NCI-H82 (cell line): Measurements from ENCODE around the gene ZBTB40.
A peak's percentile ranks its signal among the peaks of the same experiment; 100 is the strongest.

Source experiments
- DNase-seq: peaks from one replicate; lab custom pipeline; 2025; lab: John Stamatoyannopoulos, UW

Gene ZBTB40

DNA sequence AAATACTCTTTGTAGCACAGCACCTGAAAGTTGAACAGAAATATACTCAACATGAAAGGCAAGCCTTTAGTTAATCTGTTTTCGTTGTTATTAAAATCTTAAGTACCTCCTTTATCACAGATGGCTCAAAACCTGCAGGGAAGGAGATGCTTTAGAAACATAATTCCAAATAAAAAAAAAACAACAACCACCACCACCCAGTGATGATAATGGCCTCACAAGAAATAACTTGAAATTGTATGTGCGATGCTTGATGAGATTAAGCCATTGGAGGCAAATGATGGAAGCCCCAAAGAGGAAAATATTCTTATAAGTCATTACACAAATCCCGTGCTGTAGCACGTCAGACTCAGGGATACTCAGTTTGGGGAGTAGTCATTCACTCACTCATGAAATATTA lies 24.9 kb upstream of the ZBTB40 start:
- no peak for DNase-seq

GRCh38 chr1:22428672-22429071 lies 23.0 kb upstream of the ZBTB40 start:
- peak; percentile 77 for DNase-seq

DNA sequence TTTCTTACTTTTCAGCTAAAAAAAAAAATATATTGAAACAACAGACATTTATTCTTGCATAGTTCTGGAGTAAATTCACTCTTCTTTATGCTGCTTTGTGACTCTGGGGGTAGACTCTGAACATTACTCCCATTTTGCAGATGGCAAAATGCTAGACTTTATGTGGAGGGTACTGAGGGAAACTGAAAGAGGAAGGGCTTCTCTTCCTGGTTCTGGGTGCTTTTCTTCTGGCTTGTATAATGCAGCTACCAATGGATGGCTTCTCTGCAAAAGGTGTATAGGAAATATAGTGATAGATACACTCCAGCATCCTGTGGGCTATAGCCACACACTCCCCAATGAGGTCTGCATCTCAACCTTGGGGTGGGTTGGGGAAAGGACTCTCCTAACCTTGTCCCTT lies 19.7 kb upstream of the ZBTB40 start:
- DNase-seq: no peak

GRCh38 chr1:22434717-22435116 lies 16.9 kb upstream of the ZBTB40 start:
- no peak for DNase-seq

DNA sequence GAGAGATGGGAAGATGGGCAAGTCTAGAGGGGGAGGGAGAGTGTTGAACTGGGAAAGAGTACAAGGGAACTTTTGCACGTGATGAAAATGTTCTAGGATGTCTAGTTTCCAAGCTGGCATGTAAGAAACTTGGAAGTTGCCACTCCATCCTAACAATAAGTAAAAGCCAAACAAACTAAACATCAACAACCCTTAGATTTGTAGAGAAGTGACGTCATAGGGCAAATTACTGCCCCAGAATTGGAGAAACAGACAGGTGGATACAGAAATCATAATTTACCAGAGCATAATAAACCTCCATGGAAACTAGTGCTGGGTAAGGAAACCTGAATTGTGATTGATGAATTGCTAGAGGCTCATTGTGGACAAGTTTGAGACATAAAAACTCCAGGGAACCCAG lies 14.7 kb upstream of the ZBTB40 start:
- DNase-seq: no peak

DNA sequence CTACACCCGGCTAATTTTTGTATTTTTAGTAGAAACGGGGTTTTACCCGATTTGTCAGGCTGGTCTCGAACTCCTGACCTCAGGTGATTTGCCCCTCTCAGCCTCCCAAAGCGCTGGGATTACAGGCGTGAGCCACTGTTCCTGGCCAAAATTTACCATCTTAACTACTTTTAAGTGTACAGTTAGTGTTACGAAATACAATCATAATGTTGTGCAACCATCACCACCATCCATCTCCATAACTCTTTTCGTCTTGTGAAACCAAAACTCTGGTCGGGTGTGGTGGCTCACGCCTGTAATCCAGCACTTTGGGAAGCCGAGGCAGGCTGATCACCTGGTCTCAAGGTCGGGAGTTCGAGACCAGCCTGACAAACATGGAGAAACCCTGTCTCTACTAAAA lies 14.1 kb upstream of the ZBTB40 start:
- no peak for DNase-seq

GRCh38 chr1:22440582-22440981 lies 11.1 kb upstream of the ZBTB40 start:
- DNase-seq: no peak

DNA sequence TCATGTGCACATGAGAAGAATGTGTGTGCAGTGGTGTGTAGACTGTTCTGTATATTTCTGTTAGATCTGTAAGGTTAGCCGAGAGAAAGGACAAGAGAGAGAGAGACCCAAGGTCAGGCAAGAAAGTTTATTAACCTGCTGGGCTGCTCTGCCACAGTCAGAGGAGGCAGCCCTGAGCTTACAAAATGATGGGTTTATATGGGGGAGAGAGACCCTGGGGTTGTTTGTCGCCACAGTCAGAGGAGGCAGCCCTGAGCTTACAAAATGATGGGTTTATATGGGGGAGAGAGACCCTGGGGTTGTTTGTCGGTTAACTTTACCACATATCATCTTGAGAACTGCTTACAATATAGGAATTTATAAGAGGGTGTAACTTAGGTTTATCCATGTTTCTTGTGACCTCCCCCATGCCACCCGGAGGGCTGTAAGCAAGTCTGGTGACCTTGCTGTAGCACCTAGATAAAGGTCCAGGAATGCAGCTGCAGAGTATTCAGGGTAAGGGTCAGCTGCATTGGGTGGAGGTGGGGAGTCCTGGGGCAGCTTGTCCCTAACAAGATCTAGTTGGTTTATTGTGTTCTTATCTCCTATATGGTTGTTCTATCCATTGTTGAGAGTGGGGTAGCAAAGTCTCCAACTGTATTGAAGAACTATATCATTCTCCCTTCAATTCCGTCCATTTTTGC lies 9.3 kb upstream of the ZBTB40 start:
- DNase-seq: no peak

DNA sequence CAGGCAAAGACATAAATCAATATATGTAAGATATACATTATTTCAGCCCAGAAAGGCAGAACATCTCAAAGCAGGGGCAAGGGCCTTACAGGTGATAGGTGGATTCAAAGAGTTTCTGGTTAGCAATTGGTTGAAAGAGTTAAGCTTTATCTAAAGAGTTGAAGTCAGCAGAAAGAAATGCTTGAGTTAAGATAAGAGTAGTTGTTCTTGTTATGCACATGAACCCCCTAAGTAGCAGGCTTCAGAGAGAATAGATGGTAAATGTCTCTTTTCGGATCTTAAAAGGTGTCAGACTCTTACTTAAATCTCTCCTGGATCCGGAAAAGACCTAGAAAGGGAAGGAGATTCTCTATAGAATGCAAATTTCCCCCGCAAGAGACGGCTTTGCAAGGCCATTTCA lies 8.3 kb upstream of the ZBTB40 start:
- DNase-seq: no peak

DNA sequence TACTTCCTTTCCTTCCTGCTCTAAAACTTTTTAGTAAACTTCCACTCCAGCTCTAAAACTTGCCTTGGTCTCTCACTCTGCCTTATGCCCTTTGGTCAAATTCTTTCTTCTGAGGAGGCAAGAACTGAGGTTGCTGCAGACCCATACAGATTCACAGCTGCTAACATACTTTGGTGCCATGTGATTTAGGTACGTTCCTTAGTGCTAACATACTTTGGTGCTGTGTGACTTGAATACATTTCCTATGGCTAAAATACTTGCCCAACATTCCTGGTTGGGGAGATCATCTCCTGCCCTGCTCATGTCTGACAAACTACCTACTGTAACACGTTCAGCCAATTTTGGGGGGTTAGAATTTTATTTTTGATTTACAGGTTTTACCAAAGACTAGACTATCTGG lies 6.8 kb upstream of the ZBTB40 start:
- no peak for DNase-seq

DNA sequence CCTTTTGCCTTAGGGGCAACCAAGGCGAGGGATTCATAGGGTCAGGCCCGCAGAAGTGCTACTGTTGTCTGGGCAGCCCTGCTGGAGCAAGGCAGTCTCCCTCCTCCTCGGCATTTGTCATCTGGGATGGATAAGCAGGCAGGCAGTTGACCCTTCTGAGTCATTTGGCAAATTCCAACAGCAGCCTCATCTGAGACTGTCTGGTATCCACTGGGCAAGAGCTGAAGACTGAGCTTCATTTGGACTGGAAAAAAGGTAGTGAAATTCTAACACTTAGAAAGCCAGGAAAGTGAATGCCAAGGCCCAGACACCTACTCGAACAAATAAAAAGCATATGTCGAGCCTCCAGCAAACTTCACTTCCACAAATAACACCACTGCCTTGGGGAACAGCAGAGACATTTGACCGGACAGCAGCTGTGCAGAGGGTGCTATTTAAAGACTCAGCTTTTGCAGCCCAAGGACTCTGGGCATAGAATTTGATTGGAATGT lies 4.0 kb upstream of the ZBTB40 start:
- no peak for DNase-seq

- DNase-seq: peak; percentile 49
Observed at GRCh38 chr1:22449636-22450035, 2.0 kb upstream of the ZBTB40 start.

DNA sequence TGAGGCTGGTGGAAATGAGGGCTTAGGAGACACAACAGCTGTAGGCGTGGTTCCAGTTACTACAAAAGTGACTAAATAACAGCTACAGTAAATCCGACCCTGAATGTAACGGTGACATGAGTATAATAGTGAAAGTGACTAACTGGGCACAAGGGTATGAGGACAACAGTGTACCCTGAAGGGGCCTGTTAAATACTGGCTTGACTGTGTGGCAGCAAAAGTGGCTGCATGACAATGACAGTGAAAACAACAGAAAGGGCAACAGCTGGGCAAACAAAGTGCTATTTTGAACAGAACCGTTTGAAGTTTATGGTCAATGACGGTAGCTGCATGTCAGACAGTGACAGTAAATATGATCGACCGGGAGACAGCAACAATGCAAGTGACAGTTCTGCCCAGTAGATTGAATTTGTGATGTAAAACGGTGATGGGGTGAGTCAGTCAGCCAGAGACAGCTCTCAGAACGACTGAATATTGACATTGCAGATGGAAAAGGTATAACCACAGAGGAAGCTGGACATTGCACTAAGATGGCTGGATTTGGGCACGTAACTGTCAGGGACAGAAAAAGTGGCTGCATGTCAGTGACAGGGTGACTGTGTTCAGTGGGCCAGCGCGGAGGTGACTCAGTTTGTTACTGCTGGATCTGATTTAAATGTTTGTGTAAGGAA lies 1.2 kb upstream of the ZBTB40 start:
- DNase-seq: no peak

DNA sequence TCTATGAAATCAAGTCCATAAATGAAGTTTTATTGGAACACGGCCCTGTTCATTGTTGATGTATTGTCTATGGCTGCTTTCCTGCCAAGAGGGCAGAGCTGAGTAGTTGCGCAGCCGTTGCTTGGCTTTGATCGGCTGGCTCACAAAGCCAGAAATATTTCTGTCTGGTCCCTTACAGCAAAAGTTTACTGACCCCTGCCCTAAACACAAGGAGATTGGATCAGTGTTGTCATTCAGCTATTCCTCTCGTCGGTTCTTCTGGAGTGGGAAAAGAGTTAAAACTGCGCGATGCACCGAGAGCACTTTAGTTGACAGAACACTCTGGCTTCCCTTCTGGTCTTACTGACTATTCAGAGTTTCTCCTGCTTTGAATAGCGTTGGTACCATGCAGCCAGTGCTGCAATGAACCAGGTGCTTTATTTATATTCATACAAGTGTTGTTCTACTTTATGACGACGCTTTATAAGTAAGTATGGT lies 868 bp downstream of the ZBTB40 start:
- peak; percentile 69 for DNase-seq

GRCh38 chr1:22453181-22453580 lies 1.5 kb downstream of the ZBTB40 start:
- no peak for DNase-seq

DNA sequence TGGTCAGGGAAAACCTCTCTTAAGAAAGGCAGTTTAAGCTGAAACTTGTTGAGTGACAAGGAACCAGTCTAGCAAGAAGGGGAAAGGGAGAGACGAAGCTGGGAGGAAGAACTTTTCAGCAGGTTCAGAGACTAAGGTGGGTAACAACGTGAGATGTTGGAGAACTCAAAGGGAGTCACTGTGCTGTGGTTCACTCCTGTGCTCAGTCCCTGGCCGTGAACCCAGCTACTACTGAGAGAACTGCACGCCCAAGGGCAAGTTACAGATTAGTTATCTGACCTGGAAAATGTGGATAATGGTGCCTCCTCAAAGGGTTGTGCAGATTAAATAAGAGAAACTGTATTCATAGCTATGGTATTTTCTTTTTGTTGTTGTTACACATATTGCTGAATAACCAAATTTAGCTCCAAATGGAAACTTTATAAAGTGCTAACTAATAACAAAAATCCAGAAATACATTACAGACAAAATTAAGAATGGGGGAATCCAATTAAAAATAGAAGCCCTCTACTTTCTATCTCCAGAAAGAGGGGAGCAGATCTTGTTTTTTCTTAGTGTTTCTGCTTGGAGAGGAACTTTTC lies 2.9 kb downstream of the ZBTB40 start:
- no peak for DNase-seq

DNA sequence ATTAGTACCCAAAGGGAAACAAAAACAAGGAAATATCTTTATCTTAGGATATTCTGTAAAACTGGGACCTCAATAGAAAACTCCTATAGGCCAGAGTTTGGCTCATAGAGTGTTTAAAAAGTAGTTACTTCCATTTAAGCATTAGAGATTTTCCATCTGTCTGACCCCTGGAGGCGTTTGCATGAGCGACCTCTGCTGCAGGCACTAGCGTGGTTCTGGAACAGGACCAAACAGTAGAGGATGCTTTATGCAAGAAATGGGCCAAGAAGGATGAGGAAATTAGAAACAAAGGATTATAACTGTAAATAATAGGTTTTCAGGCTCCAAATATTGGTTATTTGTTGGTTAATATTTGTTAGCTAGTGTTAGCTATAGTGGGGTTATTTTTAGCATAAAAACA lies 5.7 kb downstream of the ZBTB40 start:
- DNase-seq: no peak

- DNase-seq: no peak
Observed at GRCh38 chr1:22457836-22458235, 6.2 kb downstream of the ZBTB40 start.

GRCh38 chr1:22461100-22461499 lies 9.4 kb downstream of the ZBTB40 start:
- no peak for DNase-seq

GRCh38 chr1:22461678-22462527 lies 10.3 kb downstream of the ZBTB40 start:
- DNase-seq: peak; percentile 75

DNA sequence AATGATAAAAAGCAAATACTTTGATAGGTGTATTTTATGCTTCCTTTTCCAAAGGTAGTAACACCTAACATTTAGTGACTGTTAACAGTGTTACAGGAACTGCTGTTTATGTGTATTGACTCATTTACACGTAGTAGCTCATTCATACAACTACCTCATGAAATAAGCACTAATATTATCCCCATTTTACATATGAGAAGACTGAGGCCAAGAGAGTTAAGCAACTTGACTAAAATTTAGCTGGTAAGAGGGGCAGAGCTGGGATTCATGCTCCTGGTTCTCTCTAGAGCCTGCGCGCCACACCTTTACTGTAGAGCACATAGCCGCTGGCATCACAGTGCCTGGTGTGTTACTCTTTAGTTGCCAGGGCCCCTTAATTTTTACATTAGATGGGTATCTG lies 11.3 kb downstream of the ZBTB40 start:
- no peak for DNase-seq

GRCh38 chr1:22465015-22465565 lies 13.4 kb downstream of the ZBTB40 start:
- DNase-seq: no peak
